GM10248 (cell line): ENCODE results near the gene JADE2.

Experiments
- CTCF ChIA-PET: fragments of 300-600 bp; sonication (Branson Sonifier 250); formaldehyde crosslinking; extraction: SDS; loops from one replicate; lab custom pipeline; 2021; ENCODE audit warnings: antibody characterized with exemption; lab: Yijun Ruan, JAX
- POLR2A ChIA-PET: fragments of 350-650 bp; sonication (Branson Sonifier 250); formaldehyde crosslinking; extraction: SDS; loops from one replicate; lab custom pipeline; 2020; ENCODE audit warnings: antibody characterized with exemption; lab: Yijun Ruan, JAX
- DNase-seq: peaks from one replicate; pipeline ENCODE4 v3.0.0; 2012; ENCODE audit errors: extremely low spot score
- CTCF ChIP-seq: IDR thresholded peaks from 2 replicates; pipeline ENCODE4 v1.5.1; 2012; ENCODE audit warnings: mild to moderate bottlenecking, low read depth; ENCODE audit errors: extremely low read depth, missing control alignments, control extremely low read depth

JADE2 gene

GRCh38 chr5:134524826-134525682 is at the start of gene JADE2:
TSS of gene JADE2 (plus strand) at chr5:134525670. CDS start at chr5:134535858, 10,188 bp downstream.
- POLR2A ChIA-PET = interaction anchor here (0.6 to 2.8 kb wide), 4 partner anchors 9 to 1760 kb away, joined by 3 to 13 read pairs (median 6); partner anchors contain the start of gene UBE2B
- TF ChIP-seq CTCF = no peak
- DNase-seq = peak; percentile 83
- CTCF ChIA-PET = interaction anchor here (1.0 to 8.7 kb wide), 2 partner anchors 16 to 299 kb away, joined by 3 to 143 read pairs; partner anchors contain the start of gene PPP2CA

GRCh38 chr5:134477462-134478245 is 47.8 kb upstream of the JADE2 start:
- POLR2A ChIA-PET = no interaction called here
- TF ChIP-seq CTCF = no peak
- DNase-seq = no peak
- CTCF ChIA-PET = interaction anchor here (0.9 to 1.5 kb wide), 3 partner anchors 12 to 438 kb away, joined by 3 read pairs; no protein-coding TSS in a partner anchor

- ChIA-PET CTCF (interaction anchor here (0.9 to 1.5 kb wide), 4 partner anchors 9 to 43 kb away, joined by 3 to 4 read pairs (median 3); no protein-coding TSS in a partner anchor), POLR2A (no interaction called here)
- no peak for DNase-seq
- no peak for TF ChIP-seq CTCF
Measured at GRCh38 chr5:134479839-134480238, 45.6 kb upstream of the JADE2 start.

GRCh38 chr5:134489227-134489944 is 36.1 kb upstream of the JADE2 start:
- TF ChIP-seq CTCF = no peak
- POLR2A ChIA-PET = no interaction called here
- CTCF ChIA-PET = interaction anchor here (1.4 kb wide), 1 partner anchor 9 kb away, joined by 3 read pairs; no protein-coding TSS in a partner anchor
- DNase-seq = no peak

GRCh38 chr5:134490255-134490924 is 35.1 kb upstream of the JADE2 start:
- ChIA-PET CTCF (no interaction called here), POLR2A (no interaction called here)
- TF ChIP-seq CTCF = no peak
- no peak for DNase-seq
